A549 (cell line): ENCODE results near the gene MROH9.

Source experiments
- EP300 ChIP-seq, 2 experiments: fragments of >200 bp; sonication (Bioruptor Twin); formaldehyde crosslinking; IDR thresholded peaks; 2 replicates in 1 of 2; 3 replicates in 1 of 2; pipeline ENCODE4 v1.6.1; 2016 to 2017
- POLR2A ChIP-seq: IDR thresholded peaks from 2 replicates; pipeline ENCODE4 v1.6.1; 2012; ENCODE audit warnings: mild to moderate bottlenecking, low read length
- RAD21 ChIP-seq, 2 experiments: fragments of >200 bp in 1 of 2; sonication (Bioruptor Twin) in 1 of 2; formaldehyde crosslinking in 1 of 2; IDR thresholded peaks in 1 of 2; conservative IDR thresholded peaks in 1 of 2; 2 replicates in 1 of 2; 3 replicates in 1 of 2; pipeline ENCODE4 v1.6.1; 2012 to 2018; ENCODE audit warnings: inconsistent platforms in 1 of 2
- SMC3 ChIP-seq: fragments of >200 bp; sonication (Bioruptor Twin); formaldehyde crosslinking; IDR thresholded peaks from 3 replicates; pipeline ENCODE4 v1.6.1; 2018; ENCODE audit warnings: inconsistent platforms
- TF ChIP-seq, protein P1 (sequence below): fragments of >200 bp; sonication (Bioruptor Twin); formaldehyde crosslinking; IDR thresholded peaks from 3 replicates; pipeline ENCODE4 v1.5.1; 2016

GRCh38 chr1:171103862-171104261 lies 168.5 kb downstream of the MROH9 start:
- TF ChIP-seq, protein P1, sequence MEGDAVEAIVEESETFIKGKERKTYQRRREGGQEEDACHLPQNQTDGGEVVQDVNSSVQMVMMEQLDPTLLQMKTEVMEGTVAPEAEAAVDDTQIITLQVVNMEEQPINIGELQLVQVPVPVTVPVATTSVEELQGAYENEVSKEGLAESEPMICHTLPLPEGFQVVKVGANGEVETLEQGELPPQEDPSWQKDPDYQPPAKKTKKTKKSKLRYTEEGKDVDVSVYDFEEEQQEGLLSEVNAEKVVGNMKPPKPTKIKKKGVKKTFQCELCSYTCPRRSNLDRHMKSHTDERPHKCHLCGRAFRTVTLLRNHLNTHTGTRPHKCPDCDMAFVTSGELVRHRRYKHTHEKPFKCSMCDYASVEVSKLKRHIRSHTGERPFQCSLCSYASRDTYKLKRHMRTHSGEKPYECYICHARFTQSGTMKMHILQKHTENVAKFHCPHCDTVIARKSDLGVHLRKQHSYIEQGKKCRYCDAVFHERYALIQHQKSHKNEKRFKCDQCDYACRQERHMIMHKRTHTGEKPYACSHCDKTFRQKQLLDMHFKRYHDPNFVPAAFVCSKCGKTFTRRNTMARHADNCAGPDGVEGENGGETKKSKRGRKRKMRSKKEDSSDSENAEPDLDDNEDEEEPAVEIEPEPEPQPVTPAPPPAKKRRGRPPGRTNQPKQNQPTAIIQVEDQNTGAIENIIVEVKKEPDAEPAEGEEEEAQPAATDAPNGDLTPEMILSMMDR, result no peak
- TF ChIP-seq SMC3 (no peak), EP300 (IDR thresholded peaks at IDR 0.05) (no peak), RAD21 (conservative IDR thresholded peaks at IDR 0.05 in 1 of 2, IDR thresholded peaks at IDR 0.05 in 1 of 2) (no peak), POLR2A (no peak)
